Cardiac septum (tissue), 1 donor: ENCODE data around the gene PTPN18. TPM values are rescaled to one million over a fixed set of nuclear protein-coding genes. Genes with fewer than 3 reads are reported as not detected.
"Not testable (repeated sequence)": the region's sequence is repeated elsewhere in the genome, so short reads cannot be mapped to it uniquely, and the experiment has no call there.

Experiments
- DNase-seq: peaks from one replicate; pipeline ENCODE4 v3.0.0-alpha.2; 2020; ENCODE audit warnings: low spot score
- intact Hi-C: fragments of 100-400 bp; cut with DNase I; formaldehyde crosslinking; loops from one replicate; pipeline ENCODE4 v1.14.0; 2022
- long read RNA-seq: library from polyadenylated mRNA; unstranded; transcript quantifications from one replicate; pipeline ENCODE4 v2.0.0, GENCODE V29; 2021
- total RNA-seq: library from RNA; stranded (reverse); fragmentation: NEBNext Ultra II Directional; extraction: Animal tissue kit (Norgen Biotek cat#: 25700); gene quantifications from one replicate; pipeline ENCODE4 v1.2.1, GENCODE V29; 2021
- donor health status: DM: no; HTN: no; CAD: no.

PTPN18 gene
- total RNA-seq, result 13.4 TPM
- long read RNA-seq, partial matches to known transcripts, result 0 of 12 reads
- long read RNA-seq, other reads (novel, unspliced or antisense), result 6 of 12 reads

- intact Hi-C loops, result loop anchor here (1.0 to 2.0 kb wide), 2 partner anchors 14 to 17 kb away; partner anchors contain the start of gene IMP4
- peak; percentile 96 for DNase-seq
Measured at GRCh38 chr2:130355578-130356431, at the start of gene PTPN18. TSS of gene PTPN18 (plus strand) at chr2:130356056. CDS start at chr2:130356108, 52 bp downstream.

GRCh38 chr2:130307850-130308249 is 48.0 kb upstream of the PTPN18 start:
- intact Hi-C loops, result no loop called here
- DNase-seq, result no peak

- no peak for DNase-seq
- intact Hi-C loops, result no loop called here
Measured at GRCh38 chr2:130310881-130311280, 45.0 kb upstream of the PTPN18 start.

GRCh38 chr2:130313812-130314334 is 42.0 kb upstream of the PTPN18 start:
- no peak for DNase-seq
- intact Hi-C loops, result no loop called here

GRCh38 chr2:130314377-130314776 is 41.5 kb upstream of the PTPN18 start:
- intact Hi-C loops, result no loop called here
- no peak for DNase-seq

- peak; percentile 53 for DNase-seq
- intact Hi-C loops, result no loop called here
Measured at GRCh38 chr2:130316596-130316995, 39.3 kb upstream of the PTPN18 start.

- peak; percentile 39 for DNase-seq
- intact Hi-C loops, result no loop called here
Measured at GRCh38 chr2:130318906-130319305, 37.0 kb upstream of the PTPN18 start.

- intact Hi-C loops, result no loop called here
- no peak for DNase-seq
Measured at GRCh38 chr2:130319536-130319935, 36.3 kb upstream of the PTPN18 start.

GRCh38 chr2:130327703-130328527 is 27.9 kb upstream of the PTPN18 start:
- intact Hi-C loops, result no loop called here
- DNase-seq, result no peak

GRCh38 chr2:130328710-130329109 is 27.1 kb upstream of the PTPN18 start:
- intact Hi-C loops, result no loop called here
- DNase-seq, result no peak

GRCh38 chr2:130332271-130333073 is 23.4 kb upstream of the PTPN18 start:
- intact Hi-C loops, result loop anchor here (1.0 to 2.0 kb wide), 3 partner anchors 150 to 396 kb away; partner anchors contain the start of gene MZT2B

GRCh38 chr2:130333253-130333652 is 22.6 kb upstream of the PTPN18 start:
- intact Hi-C loops, result loop anchor here (2.0 kb wide), 1 partner anchor 150 kb away; the partner anchor contains the start of gene MZT2B
- not testable (repeated sequence) for DNase-seq

More at GRCh38 chr2:130332271-130333073, 23.4 kb upstream of the PTPN18 start:
- DNase-seq, result no peak

GRCh38 chr2:130334026-130334425 is 21.8 kb upstream of the PTPN18 start:
- DNase-seq, result no peak
- intact Hi-C loops, result no loop called here

- intact Hi-C loops, result no loop called here
- DNase-seq, result no peak
Measured at GRCh38 chr2:130335226-130335625, 20.6 kb upstream of the PTPN18 start.

- intact Hi-C loops, result no loop called here
- no peak for DNase-seq
Measured at GRCh38 chr2:130336150-130336876, 19.5 kb upstream of the PTPN18 start.

- DNase-seq, result peak; percentile 84
- intact Hi-C loops, result no loop called here
Measured at GRCh38 chr2:130336877-130337734, 18.8 kb upstream of the PTPN18 start.

GRCh38 chr2:130337735-130338325 is 18.0 kb upstream of the PTPN18 start:
- no peak for DNase-seq
- intact Hi-C loops, result no loop called here
